Suprapubic skin (tissue), 4 donors: ENCODE results near the gene SETD3. TPM values are rescaled to one million over a fixed set of nuclear protein-coding genes. Genes with fewer than 3 reads are reported as not detected.

Source experiments
- DNase-seq, 2 donors: peaks; one replicate each; pipeline ENCODE4 v3.0.0-alpha.2; 2019; ENCODE audit warnings: low spot score in 2 of 2
- H3K27ac ChIP-seq: fragments of 200-600 bp; sonication (generic); one replicate; pipeline ENCODE4 v1.5.1; 2019
- H3K27me3 ChIP-seq: fragments of 200-600 bp; sonication (generic); one replicate; pipeline ENCODE4 v1.5.1; 2019
- H3K36me3 ChIP-seq: fragments of 200-600 bp; sonication (generic); one replicate; pipeline ENCODE4 v1.5.1; 2019
- H3K4me1 ChIP-seq: fragments of 200-600 bp; sonication (generic); one replicate; pipeline ENCODE4 v1.5.1; 2019
- H3K4me3 ChIP-seq: fragments of 200-600 bp; sonication (generic); one replicate; pipeline ENCODE4 v1.5.1; 2019; ENCODE audit warnings: mild to moderate bottlenecking
- H3K9me3 ChIP-seq: fragments of 200-600 bp; sonication (generic); one replicate; pipeline ENCODE4 v1.5.1; 2019
- EP300 ChIP-seq: sonication (generic); formaldehyde crosslinking; IDR thresholded peaks from one replicate; pipeline ENCODE4 v1.6.1; 2017; ENCODE audit warnings: antibody characterized with exemption
- POLR2A ChIP-seq, 2 donors: fragments of 450-650 bp; IDR thresholded peaks; one replicate each; pipeline ENCODE4 v1.6.1; 2017; ENCODE audit warnings: antibody characterized with exemption in 2 of 2, mild to moderate bottlenecking in 2 of 2, moderate library complexity in 2 of 2
- POLR2AphosphoS5 ChIP-seq, 3 donors: sonication (generic); formaldehyde crosslinking; IDR thresholded peaks; one replicate each; pipeline ENCODE4 v1.6.1; 2017; ENCODE audit warnings: antibody characterized with exemption in 3 of 3
- WGBS: methylation state at CpG from one replicate; pipeline ENCODE4 v1.1.5; 2018; 5-methylcytosine and 5-hydroxymethylcytosine counted together
- total RNA-seq, 4 donors: library from RNA; depleted of rRNA; stranded (reverse); fragments of >200 nt; gene quantifications; one replicate each; pipeline ENCODE4 v1.1.0, GENCODE V29; 2016
- TF ChIP-seq, protein P1 (sequence below), 2 donors: fragments of 200-600 bp in 1 of 2; fragments of 450-650 bp in 1 of 2; sonication (generic) in 1 of 2; IDR thresholded peaks; one replicate each; pipeline ENCODE4 v1.5.1; 2016 to 2019; ENCODE audit warnings: antibody characterized with exemption in 2 of 2, mild to moderate bottlenecking in 1 of 2, moderate library complexity in 1 of 2

SETD3 gene
- total RNA-seq, 4 donors from 2014 or later, result 50.2 to 57.5 (median 54.8) TPM

DNA sequence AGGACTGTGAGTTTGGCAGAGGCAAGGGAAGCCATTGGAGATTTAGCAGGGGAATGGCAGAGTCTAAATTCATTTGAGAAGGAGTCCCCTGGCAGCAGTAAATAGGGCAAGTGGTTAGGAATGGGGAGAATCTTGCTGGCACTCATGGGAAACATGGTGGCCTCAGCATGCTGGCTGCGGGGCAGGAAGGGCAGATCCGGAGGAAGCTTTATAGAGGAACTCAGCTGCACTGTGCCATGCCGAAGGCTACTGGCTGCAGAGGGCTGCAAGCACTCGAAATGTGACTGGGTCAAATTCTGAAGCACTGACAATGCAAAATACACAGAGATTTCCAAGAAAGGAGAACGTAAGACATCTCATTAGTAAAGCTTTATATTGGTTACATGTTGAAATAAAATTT is 24.4 kb upstream of the SETD3 start:
- no peak for DNase-seq
- H3K4me1 ChIP-seq, result peaks cover 6% of the 10 kb centered on the region
- no peak overlapping the region for H3K4me3 ChIP-seq
- peaks cover 97% of the 10 kb centered on the region for H3K36me3 ChIP-seq
- H3K9me3 ChIP-seq, result no peaks in the 10 kb centered on the region
- 88% methylated on average over 5 of the region's 5 CpGs for WGBS
- TF ChIP-seq EP300 (no peak), POLR2AphosphoS5 (IDR thresholded peaks at IDR 0.05) (no peak), POLR2A (IDR thresholded peaks at IDR 0.05) (no peak)
- TF ChIP-seq, protein P1, sequence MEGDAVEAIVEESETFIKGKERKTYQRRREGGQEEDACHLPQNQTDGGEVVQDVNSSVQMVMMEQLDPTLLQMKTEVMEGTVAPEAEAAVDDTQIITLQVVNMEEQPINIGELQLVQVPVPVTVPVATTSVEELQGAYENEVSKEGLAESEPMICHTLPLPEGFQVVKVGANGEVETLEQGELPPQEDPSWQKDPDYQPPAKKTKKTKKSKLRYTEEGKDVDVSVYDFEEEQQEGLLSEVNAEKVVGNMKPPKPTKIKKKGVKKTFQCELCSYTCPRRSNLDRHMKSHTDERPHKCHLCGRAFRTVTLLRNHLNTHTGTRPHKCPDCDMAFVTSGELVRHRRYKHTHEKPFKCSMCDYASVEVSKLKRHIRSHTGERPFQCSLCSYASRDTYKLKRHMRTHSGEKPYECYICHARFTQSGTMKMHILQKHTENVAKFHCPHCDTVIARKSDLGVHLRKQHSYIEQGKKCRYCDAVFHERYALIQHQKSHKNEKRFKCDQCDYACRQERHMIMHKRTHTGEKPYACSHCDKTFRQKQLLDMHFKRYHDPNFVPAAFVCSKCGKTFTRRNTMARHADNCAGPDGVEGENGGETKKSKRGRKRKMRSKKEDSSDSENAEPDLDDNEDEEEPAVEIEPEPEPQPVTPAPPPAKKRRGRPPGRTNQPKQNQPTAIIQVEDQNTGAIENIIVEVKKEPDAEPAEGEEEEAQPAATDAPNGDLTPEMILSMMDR (IDR thresholded peaks at IDR 0.05), result no peak
- no peaks in the 10 kb centered on the region for H3K27me3 ChIP-seq
- no peak overlapping the region for H3K27ac ChIP-seq

DNA sequence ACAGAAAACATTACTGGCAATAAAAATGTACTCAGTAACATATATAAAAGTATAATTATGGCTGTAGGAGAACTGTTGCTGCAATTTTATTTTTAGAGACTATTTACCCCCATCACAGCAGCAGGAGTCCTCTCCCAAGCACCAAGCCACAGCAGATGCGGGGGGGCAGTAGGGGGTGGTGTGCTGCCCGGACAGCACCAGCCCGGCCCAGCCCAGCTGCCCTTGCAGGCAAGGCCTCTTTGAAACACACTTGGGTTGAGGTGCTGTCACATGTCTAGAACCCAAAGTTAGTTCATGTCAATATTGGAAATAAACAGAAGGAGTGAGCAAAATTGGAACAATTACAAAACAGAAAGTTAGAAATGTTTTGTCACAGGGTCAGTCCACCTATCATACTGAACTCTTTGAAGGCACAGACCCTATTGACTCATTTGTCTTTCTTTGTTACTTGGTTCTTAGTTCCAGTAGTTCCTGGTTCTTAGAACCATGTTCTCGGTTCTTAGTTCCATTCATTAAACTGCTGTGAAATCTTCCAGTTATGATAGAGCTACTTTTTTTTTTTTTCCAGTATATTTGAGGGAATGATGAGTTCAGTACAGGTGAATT is 23.3 kb upstream of the SETD3 start:
- Histone ChIP-seq H3K4me1 (peaks cover 6% of the 10 kb centered on the region), H3K9me3 (no peaks in the 10 kb centered on the region), H3K27ac (no peak overlapping the region), H3K4me3 (no peak overlapping the region), H3K36me3 (peaks cover 93% of the 10 kb centered on the region), H3K27me3 (no peaks in the 10 kb centered on the region)
- TF ChIP-seq, protein P1 (IDR thresholded peaks at IDR 0.05), result no peak
- no peak for TF ChIP-seq POLR2A (IDR thresholded peaks at IDR 0.05)
- no peak for TF ChIP-seq EP300
- no peak for TF ChIP-seq POLR2AphosphoS5 (IDR thresholded peaks at IDR 0.05)
- DNase-seq, result no peak
- 93% methylated on average over 4 of the region's 4 CpGs for WGBS

DNA sequence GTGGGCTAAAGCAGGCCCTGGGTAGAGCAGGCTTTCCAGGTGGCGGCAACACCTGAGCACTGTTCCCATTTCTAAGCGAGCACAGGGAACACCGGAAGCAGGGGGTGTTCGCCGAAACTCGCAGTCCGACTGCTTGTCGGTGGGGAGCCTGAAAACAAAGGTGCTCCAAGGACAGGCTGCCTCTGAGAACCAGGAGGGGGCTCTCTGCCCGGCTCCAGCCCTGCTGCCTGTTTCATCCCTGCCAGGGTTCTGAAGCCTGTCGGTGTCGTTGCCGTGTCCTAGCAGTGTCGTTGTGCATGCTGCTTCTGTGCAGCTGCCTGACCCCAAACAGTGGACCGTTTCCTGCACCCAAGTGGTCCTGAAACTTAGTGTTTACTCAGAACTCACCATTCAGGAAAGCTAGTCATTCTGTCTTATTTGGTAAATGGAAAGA is 22.3 kb upstream of the SETD3 start:
- TF ChIP-seq EP300, result no peak
- TF ChIP-seq, protein P1 (IDR thresholded peaks at IDR 0.05), result no peak
- no peak for TF ChIP-seq POLR2AphosphoS5 (IDR thresholded peaks at IDR 0.05)
- TF ChIP-seq POLR2A (IDR thresholded peaks at IDR 0.05), result no peak
- Histone ChIP-seq H3K4me3 (no peak overlapping the region), H3K36me3 (peaks cover 93% of the 10 kb centered on the region), H3K9me3 (no peaks in the 10 kb centered on the region), H3K4me1 (no peaks in the 10 kb centered on the region), H3K27ac (no peak overlapping the region), H3K27me3 (no peaks in the 10 kb centered on the region)
- DNase-seq, result no peak
- 88% methylated on average over 13 of the region's 14 CpGs for WGBS

DNA sequence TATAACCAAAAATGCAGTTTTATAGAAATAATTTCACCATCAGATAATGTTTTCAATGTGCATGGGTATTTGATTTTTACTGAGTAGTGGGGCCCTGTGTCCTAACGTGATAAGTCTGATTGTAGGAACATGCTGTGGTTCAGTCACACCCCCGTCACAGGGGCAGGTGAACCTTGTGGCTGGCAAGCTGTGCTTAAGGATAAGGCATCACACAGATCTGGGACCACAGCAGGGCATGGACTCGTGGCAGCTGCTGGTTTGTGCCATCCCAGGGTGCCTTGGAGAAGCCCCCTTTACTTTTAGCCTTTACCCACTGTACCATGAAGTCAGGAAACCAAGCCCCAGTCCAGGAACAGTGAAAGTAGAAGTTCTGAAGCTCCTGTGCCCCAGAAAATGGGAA is 17.2 kb upstream of the SETD3 start:
- DNase-seq, result no peak
- 87% methylated on average over 3 of the region's 3 CpGs for WGBS
- Histone ChIP-seq H3K9me3 (no peaks in the 10 kb centered on the region), H3K27ac (no peak overlapping the region), H3K27me3 (no peaks in the 10 kb centered on the region), H3K4me3 (no peak overlapping the region), H3K4me1 (no peaks in the 10 kb centered on the region), H3K36me3 (peaks cover 86% of the 10 kb centered on the region)
- TF ChIP-seq POLR2AphosphoS5 (IDR thresholded peaks at IDR 0.05) (no peak), EP300 (no peak), POLR2A (IDR thresholded peaks at IDR 0.05) (no peak)
- TF ChIP-seq, protein P1 (IDR thresholded peaks at IDR 0.05), result no peak

DNA sequence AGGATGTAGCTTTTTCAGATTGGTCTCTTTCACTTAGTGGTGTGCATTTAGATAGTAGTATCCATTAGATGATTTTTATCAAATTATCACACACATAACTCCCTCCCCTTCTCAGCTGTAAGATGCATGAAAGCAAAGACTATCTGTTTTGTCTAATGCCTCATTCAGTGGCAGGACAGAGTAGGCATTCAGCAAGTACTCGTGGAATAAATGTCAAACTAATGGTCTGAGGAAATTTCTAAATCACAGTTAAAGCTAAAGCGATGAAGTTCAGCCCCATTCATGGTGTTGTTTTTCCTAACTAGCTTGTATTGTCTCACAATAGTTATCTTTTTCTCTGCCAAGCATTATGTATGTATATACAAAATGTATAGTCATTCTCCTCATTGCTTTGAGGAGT is 16.7 kb upstream of the SETD3 start:
- no peak overlapping the region for H3K27ac ChIP-seq
- H3K36me3 ChIP-seq, result peaks cover 86% of the 10 kb centered on the region
- H3K27me3 ChIP-seq, result no peaks in the 10 kb centered on the region
- 92% methylated on average over 2 of the region's 2 CpGs for WGBS
- no peak for DNase-seq
- H3K4me3 ChIP-seq, result no peak overlapping the region
- H3K4me1 ChIP-seq, result no peaks in the 10 kb centered on the region
- no peaks in the 10 kb centered on the region for H3K9me3 ChIP-seq
- TF ChIP-seq EP300 (no peak), POLR2A (IDR thresholded peaks at IDR 0.05) (no peak), POLR2AphosphoS5 (IDR thresholded peaks at IDR 0.05) (no peak)
- TF ChIP-seq, protein P1 (IDR thresholded peaks at IDR 0.05), result no peak
